Activated CD4-positive, alpha-beta T cell treated with anti-CD3 and anti-CD28 coated beads, Interleukin-2, amount 50 U/mL, for 4 hours (primary cell): Measurements from ENCODE around the gene ATP6V0B.
A peak's percentile ranks its signal among the peaks of the same experiment; 100 is the strongest.

ENCODE experiments used
- DNase-seq, 2 experiments: peaks; one replicate each; pipeline ENCODE4 v3.0.0-alpha.2; 2020

ATP6V0B gene

GRCh38 chr1:43946236-43947060 is 28.3 kb upstream of the ATP6V0B start, which contains the start of gene IPO13:
Gene IPO13, plus strand, starts transcription at chr1:43946950. Its CDS starts 651 bp downstream, at chr1:43947601.
- peak; percentile 94 to 95 for DNase-seq

DNA sequence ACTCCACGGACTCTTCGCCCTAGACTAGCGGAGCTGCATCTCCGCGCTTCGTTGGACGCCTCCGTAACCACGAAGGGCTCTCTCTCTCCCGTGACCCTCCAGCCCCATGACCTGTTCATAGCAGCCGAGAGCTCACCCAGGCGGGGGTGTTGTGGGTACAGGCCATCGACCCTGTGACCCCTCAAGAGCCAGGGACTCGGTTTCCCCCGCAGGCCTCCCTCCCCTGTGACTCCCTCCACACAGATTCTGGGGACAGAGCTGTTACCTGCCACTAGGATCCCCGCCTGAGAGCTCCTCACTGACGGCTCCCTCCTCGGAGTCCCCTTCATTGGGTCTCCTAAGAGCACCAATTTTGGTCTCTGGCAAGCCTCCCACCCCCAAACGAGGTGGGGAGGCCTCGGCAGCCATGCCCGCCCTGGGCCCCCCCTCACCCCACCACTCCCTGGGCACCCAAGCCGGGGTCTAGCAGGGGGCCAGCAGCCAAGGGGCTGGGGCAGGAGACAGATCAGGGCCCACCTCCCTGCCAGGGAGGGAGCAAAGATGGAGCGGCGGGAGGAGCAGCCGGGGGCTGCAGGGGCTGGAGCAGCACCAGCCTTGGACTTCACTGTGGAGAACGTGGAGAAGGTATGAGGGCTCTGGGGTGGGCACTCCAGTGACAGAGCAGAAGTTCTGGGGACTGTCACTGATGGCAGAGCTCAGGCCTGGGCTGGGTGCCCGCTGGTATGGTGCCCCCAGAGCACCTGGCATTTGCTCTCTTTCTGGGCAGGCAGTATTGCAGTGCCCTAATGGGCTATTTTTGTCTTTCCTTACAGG is 27.5 kb upstream of the ATP6V0B start:
- peak in 1 of 2 experiments; percentile 9 for DNase-seq

- DNase-seq = no peak
Observed at GRCh38 chr1:43947874-43948437, 26.8 kb upstream of the ATP6V0B start.

- DNase-seq = no peak
Observed at GRCh38 chr1:43949678-43950077, 25.1 kb upstream of the ATP6V0B start.

- DNase-seq = no peak
Observed at GRCh38 chr1:43951021-43951985, 23.5 kb upstream of the ATP6V0B start.

GRCh38 chr1:43952731-43953346 is 21.9 kb upstream of the ATP6V0B start:
- DNase-seq = no peak

DNA sequence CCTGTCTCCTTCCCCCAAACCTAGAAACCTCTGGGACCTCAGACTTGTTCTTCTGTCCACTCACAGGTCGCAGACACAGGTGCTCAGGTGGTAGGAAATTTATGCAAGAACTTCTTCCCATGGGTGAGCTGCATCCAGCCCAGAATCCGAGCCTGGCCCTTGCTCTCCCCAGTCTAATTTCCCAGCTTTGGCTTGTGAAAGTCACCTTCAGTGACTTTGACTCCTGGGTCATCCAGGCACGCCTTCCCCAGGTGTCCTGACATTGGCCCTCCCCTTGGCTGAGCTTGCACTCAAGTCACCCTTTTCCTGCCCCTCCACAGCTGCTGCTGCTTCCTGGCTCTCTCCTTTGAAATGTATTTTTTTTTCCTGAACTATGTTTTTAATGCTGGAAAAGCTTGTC is 21.4 kb upstream of the ATP6V0B start:
- no peak for DNase-seq

DNA sequence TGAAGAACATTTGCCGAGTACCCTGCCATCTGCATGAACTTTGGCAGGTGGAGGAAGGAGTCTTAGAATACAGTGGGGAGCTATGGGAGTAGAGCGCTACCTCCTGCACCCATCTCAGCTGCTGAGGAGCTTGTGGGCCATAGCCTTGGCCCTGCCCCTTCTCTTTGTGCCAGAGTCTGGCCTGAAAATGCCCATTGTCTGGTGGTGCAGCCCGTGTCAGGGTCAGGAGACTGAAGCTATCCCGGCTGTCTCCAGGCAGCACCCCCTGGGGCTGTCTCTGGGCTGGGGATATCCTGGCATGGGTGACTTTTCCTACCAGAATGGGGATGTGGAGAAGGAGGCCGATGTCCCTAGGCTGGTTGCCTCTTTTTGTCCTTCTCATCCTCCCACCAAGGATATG is 20.7 kb upstream of the ATP6V0B start:
- no peak for DNase-seq

DNA sequence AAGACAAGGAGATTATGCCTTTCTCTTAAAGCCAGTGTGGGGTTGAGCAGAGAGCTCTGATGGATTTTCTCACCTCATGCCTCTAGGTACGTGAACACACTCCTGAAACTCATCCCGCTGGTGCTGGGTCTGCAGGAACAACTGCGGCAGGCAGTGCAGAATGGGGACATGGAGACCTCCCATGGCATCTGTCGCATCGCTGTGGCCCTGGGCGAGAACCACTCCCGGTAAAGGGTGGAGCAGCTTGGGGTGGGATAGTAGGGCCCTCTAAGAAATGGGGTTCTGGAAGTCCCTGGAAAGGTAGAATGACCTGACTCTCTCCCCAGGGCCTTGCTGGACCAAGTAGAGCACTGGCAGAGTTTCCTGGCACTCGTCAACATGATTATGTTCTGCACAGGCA is 18.5 kb upstream of the ATP6V0B start:
- DNase-seq = no peak

DNA sequence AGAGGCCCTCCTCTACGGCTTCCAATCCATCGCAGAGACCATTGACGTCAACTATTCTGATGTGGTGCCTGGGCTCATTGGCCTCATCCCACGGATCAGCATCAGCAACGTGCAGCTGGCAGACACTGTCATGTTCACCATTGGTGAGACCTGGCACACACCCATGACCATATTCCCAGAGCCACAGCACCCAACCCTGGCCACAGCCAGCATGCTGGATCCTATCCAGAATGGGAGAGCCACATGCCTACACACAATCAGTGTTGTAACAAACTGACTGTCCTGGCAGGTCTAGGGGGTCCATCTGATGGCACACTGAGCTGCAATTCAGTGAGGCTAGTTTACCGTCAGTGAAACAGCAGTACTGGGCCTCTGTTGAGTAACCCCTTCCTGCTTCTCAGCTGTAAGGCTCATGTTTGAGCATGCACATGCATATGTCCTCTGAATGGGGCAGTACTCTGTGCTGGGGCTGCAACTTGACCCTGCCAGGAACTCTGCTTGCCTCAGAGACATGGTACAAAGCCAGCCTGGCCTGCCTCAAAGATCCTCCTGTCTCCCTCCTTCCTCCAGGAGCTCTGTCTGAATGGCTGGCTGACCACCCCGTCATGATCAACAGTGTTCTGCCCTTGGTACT is 17.2 kb upstream of the ATP6V0B start:
- DNase-seq = no peak

- DNase-seq = no peak
Observed at GRCh38 chr1:43958351-43959255, 16.2 kb upstream of the ATP6V0B start.

DNA sequence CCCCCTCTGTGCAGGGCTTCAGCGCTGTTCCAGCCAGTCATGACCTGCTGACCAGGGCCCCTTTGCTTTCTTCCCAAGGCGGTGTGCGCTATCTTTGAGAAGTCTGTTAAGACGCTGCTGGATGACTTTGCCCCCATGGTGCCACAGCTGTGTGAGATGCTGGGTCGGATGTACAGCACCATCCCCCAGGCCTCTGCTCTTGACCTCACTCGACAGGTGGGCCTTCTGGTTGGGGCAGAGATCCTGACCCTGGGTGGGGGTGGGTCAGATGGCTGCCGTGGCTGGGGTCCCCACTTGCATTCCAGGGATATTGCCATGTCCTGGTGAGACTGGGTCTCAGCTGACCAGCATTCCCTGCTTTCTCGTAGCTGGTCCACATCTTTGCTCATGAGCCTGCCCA is 14.0 kb upstream of the ATP6V0B start:
- no peak for DNase-seq

DNA sequence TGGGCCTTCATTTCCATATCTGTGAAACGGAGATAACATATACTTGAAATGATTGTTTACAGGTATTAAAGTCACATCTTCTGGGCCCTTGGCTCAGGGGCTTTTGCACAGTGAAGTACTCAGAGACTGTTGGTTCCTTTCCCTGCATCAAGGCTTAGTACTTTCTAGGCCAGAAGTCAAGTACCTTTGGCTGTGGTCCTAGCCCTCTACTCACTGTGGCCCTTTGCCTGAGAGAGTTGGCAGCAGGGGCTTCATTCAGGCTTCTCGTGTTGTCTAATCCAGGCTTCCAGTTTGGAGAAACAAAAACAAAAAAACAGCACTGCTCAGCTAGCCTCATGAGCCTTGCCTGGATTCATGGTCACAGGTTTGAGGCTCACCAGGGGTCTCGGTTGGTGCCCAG is 13.1 kb upstream of the ATP6V0B start:
- no peak for DNase-seq

- DNase-seq = no peak
Observed at GRCh38 chr1:43962324-43962723, 12.4 kb upstream of the ATP6V0B start.

GRCh38 chr1:43963006-43963405 is 11.8 kb upstream of the ATP6V0B start:
- DNase-seq = no peak

GRCh38 chr1:43963890-43964289 is 10.9 kb upstream of the ATP6V0B start:
- no peak for DNase-seq

- DNase-seq = no peak
Observed at GRCh38 chr1:43965316-43965715, 9.4 kb upstream of the ATP6V0B start.

DNA sequence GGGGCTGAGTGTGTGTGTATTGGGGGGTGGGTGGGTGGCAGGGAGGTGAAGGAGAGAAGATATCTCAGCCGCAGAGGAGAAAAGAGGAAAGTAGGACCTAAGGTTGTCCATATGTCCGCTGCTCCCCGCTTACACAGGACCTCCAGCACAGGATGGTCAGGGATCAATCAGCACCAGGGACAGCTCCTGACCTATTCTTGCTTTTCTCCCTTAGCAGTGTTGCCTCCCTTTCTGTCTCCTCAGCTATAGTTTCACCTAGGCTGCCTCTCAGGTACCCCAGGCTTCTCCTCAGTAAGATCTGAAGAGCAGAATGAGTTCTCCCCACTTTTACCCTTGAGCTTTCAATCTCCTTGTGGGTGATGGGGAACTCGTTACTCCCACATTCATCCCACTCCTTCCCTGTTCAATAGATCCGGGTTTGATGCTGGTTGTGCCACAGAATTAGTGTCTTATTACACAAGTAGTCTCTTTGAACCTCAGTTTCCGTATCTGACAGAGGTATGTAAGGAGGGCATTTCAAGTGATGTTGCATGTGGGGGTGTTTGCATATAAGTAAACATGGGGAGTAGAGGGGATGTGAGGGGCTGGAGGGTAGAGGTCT is 6.3 kb upstream of the ATP6V0B start:
- DNase-seq = no peak

DNA sequence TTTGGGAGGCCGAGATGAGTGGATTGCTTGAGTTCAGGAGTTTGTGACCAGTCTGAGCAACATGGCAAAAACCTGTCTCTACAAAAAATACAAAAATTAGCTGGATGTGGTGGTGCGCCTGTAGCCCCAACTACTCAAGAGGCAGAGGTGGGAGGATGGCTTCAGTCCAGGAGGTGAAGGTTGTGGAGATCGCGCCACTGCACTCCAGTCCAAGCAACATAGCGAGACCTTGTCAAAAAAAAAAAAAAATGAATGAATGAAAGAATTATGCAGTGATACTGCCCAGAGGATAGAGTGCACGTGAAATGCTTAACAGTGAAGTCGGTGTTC is 5.4 kb upstream of the ATP6V0B start:
- DNase-seq = no peak
